Measurements from ENCODE around the gene PAX2. TPM values are rescaled to one million over a fixed set of nuclear protein-coding genes. Genes with fewer than 3 reads are reported as not detected.

Gene PAX2
- polyA plus RNA-seq, 1 experiment, result not detected

- TF ChIP-seq, protein P1, sequence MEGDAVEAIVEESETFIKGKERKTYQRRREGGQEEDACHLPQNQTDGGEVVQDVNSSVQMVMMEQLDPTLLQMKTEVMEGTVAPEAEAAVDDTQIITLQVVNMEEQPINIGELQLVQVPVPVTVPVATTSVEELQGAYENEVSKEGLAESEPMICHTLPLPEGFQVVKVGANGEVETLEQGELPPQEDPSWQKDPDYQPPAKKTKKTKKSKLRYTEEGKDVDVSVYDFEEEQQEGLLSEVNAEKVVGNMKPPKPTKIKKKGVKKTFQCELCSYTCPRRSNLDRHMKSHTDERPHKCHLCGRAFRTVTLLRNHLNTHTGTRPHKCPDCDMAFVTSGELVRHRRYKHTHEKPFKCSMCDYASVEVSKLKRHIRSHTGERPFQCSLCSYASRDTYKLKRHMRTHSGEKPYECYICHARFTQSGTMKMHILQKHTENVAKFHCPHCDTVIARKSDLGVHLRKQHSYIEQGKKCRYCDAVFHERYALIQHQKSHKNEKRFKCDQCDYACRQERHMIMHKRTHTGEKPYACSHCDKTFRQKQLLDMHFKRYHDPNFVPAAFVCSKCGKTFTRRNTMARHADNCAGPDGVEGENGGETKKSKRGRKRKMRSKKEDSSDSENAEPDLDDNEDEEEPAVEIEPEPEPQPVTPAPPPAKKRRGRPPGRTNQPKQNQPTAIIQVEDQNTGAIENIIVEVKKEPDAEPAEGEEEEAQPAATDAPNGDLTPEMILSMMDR (IDR thresholded peaks at IDR 0.05; ENCODE audit: insufficient read depth, low read depth, low read length), result no peak
- DNase-seq (ENCODE audit: low read depth), result no peak
- H3K4me3 ChIP-seq (ENCODE audit: low read depth, low read length), result no peak overlapping the region
- ChIA-PET POLR2A (no interaction called here), CTCF (interaction anchor here (1.0 to 1.2 kb wide), 2 partner anchors 16 to 329 kb away, joined by 3 to 5 read pairs; partner anchors contain the start of gene SEC31B)
- H3K27me3 ChIP-seq (ENCODE audit: control insufficient read depth, insufficient read depth, low read length), result peaks cover 8% of the 10 kb centered on the region
- no peaks in the 10 kb centered on the region for H3K36me3 ChIP-seq (ENCODE audit: control insufficient read depth, insufficient read depth, low read length)
These were observed 103.4 kb downstream of the PAX2 start for GRCh38 chr10:100848770-100849169.

DNA sequence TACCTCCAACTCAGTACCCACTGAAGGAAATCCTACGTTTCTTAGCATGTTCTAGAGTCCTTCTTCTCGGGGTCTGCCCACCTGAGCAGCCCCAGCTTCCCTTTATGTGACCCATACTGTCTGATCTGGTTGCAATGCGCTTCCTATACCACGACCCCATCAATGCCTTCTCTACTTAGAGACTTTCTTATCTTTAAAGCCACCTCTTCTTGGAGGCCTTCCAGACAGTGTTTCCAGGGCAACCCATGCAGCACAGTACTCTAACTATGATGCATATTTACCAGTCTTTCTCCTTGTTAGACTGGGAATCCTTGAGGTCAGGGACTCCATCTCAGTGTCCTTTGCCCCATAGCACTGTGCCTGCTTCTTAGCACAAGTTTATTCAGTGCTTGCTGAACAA, 112.9 kb downstream of the PAX2 start:
- H3K27me3 ChIP-seq (ENCODE audit: control insufficient read depth, insufficient read depth, low read length), result peaks cover 10% of the 10 kb centered on the region
- no peak for DNase-seq (ENCODE audit: low read depth)
- CTCF ChIA-PET, result interaction anchor here (1.7 kb wide), 1 partner anchor 13 kb away, joined by 4 read pairs; no protein-coding TSS in a partner anchor
- no peak overlapping the region for H3K4me3 ChIP-seq (ENCODE audit: low read depth, low read length)
- TF ChIP-seq, protein P1 (IDR thresholded peaks at IDR 0.05; ENCODE audit: insufficient read depth, low read depth, low read length), result no peak
- POLR2A ChIA-PET, result no interaction called here
- no peaks in the 10 kb centered on the region for H3K36me3 ChIP-seq (ENCODE audit: control insufficient read depth, insufficient read depth, low read length)

DNA sequence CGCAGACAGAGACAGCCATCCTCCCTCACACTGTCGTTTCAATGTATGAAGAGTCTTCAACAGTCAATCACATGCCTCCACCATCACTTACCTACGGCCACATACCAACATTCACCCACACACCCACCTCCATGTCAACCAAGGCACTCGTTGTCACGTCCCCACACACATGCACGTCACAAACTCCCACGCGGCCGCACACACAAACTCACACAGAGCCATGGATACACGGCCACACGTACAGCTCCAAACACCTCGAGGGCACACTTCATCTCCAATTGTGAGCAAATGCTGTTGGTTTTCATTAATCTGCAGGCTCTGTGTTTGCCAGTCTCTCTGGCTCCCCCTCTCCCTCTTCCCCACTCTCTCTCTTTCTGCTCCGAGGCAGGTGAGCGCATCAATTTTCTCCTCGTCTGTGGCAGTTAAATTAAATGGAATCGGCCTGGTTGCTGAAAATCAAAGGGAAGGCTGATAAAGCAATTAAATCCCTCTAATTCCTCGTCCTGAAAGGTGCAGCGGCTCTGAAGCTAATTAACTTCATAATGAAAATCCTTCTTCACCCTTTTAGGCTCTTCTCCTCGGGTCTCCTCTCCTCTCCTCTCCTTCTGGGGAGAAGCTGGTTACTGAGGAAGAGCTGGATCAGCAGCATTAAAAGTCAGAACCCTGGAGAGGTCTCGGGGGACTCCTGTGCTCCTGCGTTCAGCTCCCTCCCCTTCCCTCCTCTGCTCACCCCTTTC, 113.5 kb downstream of the PAX2 start:
- ChIA-PET POLR2A (no interaction called here), CTCF (interaction anchor here (1.7 kb wide), 1 partner anchor 12 kb away, joined by 4 read pairs; no protein-coding TSS in a partner anchor)
- Histone ChIP-seq H3K36me3 (ENCODE audit: control insufficient read depth, insufficient read depth, low read length) (no peaks in the 10 kb centered on the region), H3K4me3 (ENCODE audit: low read depth, low read length) (no peak overlapping the region), H3K27me3 (ENCODE audit: control insufficient read depth, insufficient read depth, low read length) (peaks cover 11% of the 10 kb centered on the region)
- TF ChIP-seq, protein P1 (IDR thresholded peaks at IDR 0.05; ENCODE audit: insufficient read depth, low read depth, low read length), result no peak
- no peak for DNase-seq (ENCODE audit: low read depth)

GRCh38 chr10:100859484-100859763, 114.0 kb downstream of the PAX2 start:
- DNase-seq (ENCODE audit: low read depth), result no peak
- TF ChIP-seq, protein P1 (IDR thresholded peaks at IDR 0.05; ENCODE audit: insufficient read depth, low read depth, low read length), result no peak
- H3K36me3 ChIP-seq (ENCODE audit: control insufficient read depth, insufficient read depth, low read length), result no peaks in the 10 kb centered on the region
- CTCF ChIA-PET, result interaction anchor here (1.7 kb wide), 1 partner anchor 12 kb away, joined by 4 read pairs; no protein-coding TSS in a partner anchor
- H3K27me3 ChIP-seq (ENCODE audit: control insufficient read depth, insufficient read depth, low read length), result peaks cover 15% of the 10 kb centered on the region
- POLR2A ChIA-PET, result no interaction called here
- H3K4me3 ChIP-seq (ENCODE audit: low read depth, low read length), result no peak overlapping the region

- Histone ChIP-seq H3K36me3 (ENCODE audit: control insufficient read depth, insufficient read depth, low read length) (no peaks in the 10 kb centered on the region), H3K27me3 (ENCODE audit: control insufficient read depth, insufficient read depth, low read length) (peaks cover 27% of the 10 kb centered on the region), H3K4me3 (ENCODE audit: low read depth, low read length) (no peak overlapping the region)
- POLR2A ChIA-PET, result no interaction called here
- DNase-seq (ENCODE audit: low read depth), result no peak
- TF ChIP-seq, protein P1 (IDR thresholded peaks at IDR 0.05; ENCODE audit: insufficient read depth, low read depth, low read length), result no peak
- CTCF ChIA-PET, result no interaction called here
These were observed 118.1 kb downstream of the PAX2 start for GRCh38 chr10:100863433-100863832.

Data from BJ (cell line).